HepG2 (cell line): ENCODE data around the gene BICRAL. TPM values are rescaled to one million over a fixed set of nuclear protein-coding genes. Genes with fewer than 3 reads are reported as not detected.

Source experiments
- AGO2 ChIP-seq: fragments of 200-400 bp; formaldehyde crosslinking; optimal IDR thresholded peaks from 2 replicates; pipeline ENCODE3; 2017; ENCODE audit warnings: mild to moderate bottlenecking, low read depth, low read length, moderate library complexity
- ARHGAP35 ChIP-seq: sonication (generic); formaldehyde crosslinking; IDR thresholded peaks from 2 replicates; pipeline ENCODE4 v1.9.0; 2022; ENCODE audit warnings: mild to moderate bottlenecking, inconsistent platforms, moderate library complexity, missing genetic modification reagents, borderline replicate concordance
- CBFB ChIP-seq: sonication (generic); formaldehyde crosslinking; IDR thresholded peaks from 2 replicates; pipeline ENCODE4 v1.4.0; 2020; ENCODE audit warnings: missing genetic modification reagents
- CEBPB ChIP-seq: IDR thresholded peaks from 2 replicates; pipeline ENCODE4 v1.6.1; 2011; ENCODE audit warnings: low read depth, low read length, improper control_type of control experiment, borderline replicate concordance
- EHMT2 ChIP-seq: fragments of 200-600 bp; sonication (generic); IDR thresholded peaks from 2 replicates; pipeline ENCODE4 v1.7.0; 2017; ENCODE audit warnings: antibody characterized with exemption, low read depth, low read length, borderline replicate concordance
- ELF3 ChIP-seq: IDR thresholded peaks from 2 replicates; pipeline ENCODE4 v1.6.1; 2016; ENCODE audit warnings: missing genetic modification reagents, missing compliant biosample characterization
- GMEB1 ChIP-seq: sonication (generic); formaldehyde crosslinking; IDR thresholded peaks from 2 replicates; pipeline ENCODE4 v1.5.1; 2020; ENCODE audit warnings: missing genetic modification reagents, mild to moderate bottlenecking, borderline replicate concordance
- LCORL ChIP-seq, 2 experiments: fragments of 450-650 bp in 1 of 2; sonication (generic) in 1 of 2; formaldehyde crosslinking in 1 of 2; IDR thresholded peaks; 2 replicates each; pipeline versions ENCODE4 v1.5.0 to v1.6.1; 2017 to 2020; ENCODE audit warnings: antibody characterized with exemption in 1 of 2, missing genetic modification reagents in 1 of 2
- MYC ChIP-seq: sonication (generic); formaldehyde crosslinking; IDR thresholded peaks from 2 replicates; pipeline ENCODE4 v1.9.0; 2021; ENCODE audit warnings: missing genetic modification reagents, borderline replicate concordance
- PBX2 ChIP-seq: IDR thresholded peaks from 2 replicates; pipeline ENCODE4 v1.6.1; 2016; ENCODE audit warnings: control low read depth
- RFX3 ChIP-seq: IDR thresholded peaks from 2 replicates; pipeline ENCODE4 v1.6.1; 2016; ENCODE audit warnings: missing biosample characterization, missing genetic modification reagents
- SP140L ChIP-seq: sonication (generic); formaldehyde crosslinking; IDR thresholded peaks from 2 replicates; pipeline ENCODE4 v1.4.0; 2020; ENCODE audit warnings: missing genetic modification reagents, borderline replicate concordance
- ZKSCAN8 ChIP-seq: IDR thresholded peaks from 2 replicates; pipeline ENCODE4 v1.6.1; 2016; ENCODE audit warnings: borderline replicate concordance, missing genetic modification reagents, missing compliant biosample characterization
- ZNF224 ChIP-seq: sonication (generic); formaldehyde crosslinking; IDR thresholded peaks from 2 replicates; pipeline ENCODE4 v1.5.0; 2020; ENCODE audit warnings: mild to moderate bottlenecking, missing genetic modification reagents
- ZNF501 ChIP-seq: sonication (generic); formaldehyde crosslinking; IDR thresholded peaks from 2 replicates; pipeline ENCODE4 v1.5.1; 2020; ENCODE audit warnings: mild to moderate bottlenecking, moderate library complexity, missing genetic modification reagents
- ZNF740 ChIP-seq: sonication (generic); formaldehyde crosslinking; IDR thresholded peaks from 2 replicates; pipeline ENCODE4 v1.4.0; 2020; ENCODE audit warnings: missing genetic modification reagents
- polyA plus RNA-seq, 8 experiments: library from polyadenylated mRNA; depleted of rRNA in 3 of 8; stranded (reverse) in 7 of 8; unstranded in 1 of 8; fragments of >200 nt; fragmentation: Illumina TruSeq in 4 of 8; extraction: Trizol in 4 of 8; gene quantifications; 2 replicates each; pipeline versions ENCODE4 v1.2.1 to v1.2.3, GENCODE V29; 2011 to 2016; ENCODE audit warnings: low read depth in 4 of 8, missing spikeins in 1 of 8, mixed read lengths in 1 of 8; ENCODE audit not compliant: insufficient read depth in 1 of 8
- total RNA-seq, 5 experiments: library from RNA; depleted of rRNA; stranded (reverse); fragments of >200 nt; fragmentation: Illumina TruSeq; extraction: Trizol; gene quantifications; 2 replicates each; pipeline ENCODE4 v1.2.3, GENCODE V29; 2016; ENCODE audit warnings: low read depth in 1 of 5
- TF ChIP-seq, protein P1 (sequence below): sonication (generic); formaldehyde crosslinking; IDR thresholded peaks from 2 replicates; pipeline ENCODE4 v1.8.1; 2022; ENCODE audit warnings: low read depth, mild to moderate bottlenecking, missing genetic modification reagents

BICRAL gene
- total and polyA plus RNA-seq, 2 of the 13 experiments (the other 11 are each of a cell fraction or from before 2014, with no cell fraction given), result 5.0 to 13.5 TPM

- TF ChIP-seq PBX2 (CRISPR knock-in tag), result no peak
- TF ChIP-seq ZNF740 (CRISPR knock-in tag), result no peak
- TF ChIP-seq, protein P1, sequence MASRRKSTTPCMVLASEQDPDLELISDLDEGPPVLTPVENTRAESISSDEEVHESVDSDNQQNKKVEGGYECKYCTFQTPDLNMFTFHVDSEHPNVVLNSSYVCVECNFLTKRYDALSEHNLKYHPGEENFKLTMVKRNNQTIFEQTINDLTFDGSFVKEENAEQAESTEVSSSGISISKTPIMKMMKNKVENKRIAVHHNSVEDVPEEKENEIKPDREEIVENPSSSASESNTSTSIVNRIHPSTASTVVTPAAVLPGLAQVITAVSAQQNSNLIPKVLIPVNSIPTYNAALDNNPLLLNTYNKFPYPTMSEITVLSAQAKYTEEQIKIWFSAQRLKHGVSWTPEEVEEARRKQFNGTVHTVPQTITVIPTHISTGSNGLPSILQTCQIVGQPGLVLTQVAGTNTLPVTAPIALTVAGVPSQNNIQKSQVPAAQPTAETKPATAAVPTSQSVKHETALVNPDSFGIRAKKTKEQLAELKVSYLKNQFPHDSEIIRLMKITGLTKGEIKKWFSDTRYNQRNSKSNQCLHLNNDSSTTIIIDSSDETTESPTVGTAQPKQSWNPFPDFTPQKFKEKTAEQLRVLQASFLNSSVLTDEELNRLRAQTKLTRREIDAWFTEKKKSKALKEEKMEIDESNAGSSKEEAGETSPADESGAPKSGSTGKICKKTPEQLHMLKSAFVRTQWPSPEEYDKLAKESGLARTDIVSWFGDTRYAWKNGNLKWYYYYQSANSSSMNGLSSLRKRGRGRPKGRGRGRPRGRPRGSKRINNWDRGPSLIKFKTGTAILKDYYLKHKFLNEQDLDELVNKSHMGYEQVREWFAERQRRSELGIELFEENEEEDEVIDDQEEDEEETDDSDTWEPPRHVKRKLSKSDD, result no peak
- TF ChIP-seq EHMT2, result no peak
- no peak for TF ChIP-seq SP140L (CRISPR knock-in tag)
- no peak for TF ChIP-seq AGO2
- TF ChIP-seq GMEB1 (CRISPR knock-in tag), result no peak; the same call in 1 of the 2 replicates
- no peak for TF ChIP-seq ELF3 (CRISPR knock-in tag)
- no peak for TF ChIP-seq LCORL (IDR thresholded peaks at IDR 0.05)
- no peak; the same call in 1 of the 2 replicates for TF ChIP-seq LCORL (CRISPR knock-in tag; IDR thresholded peaks at IDR 0.05)
- no peak for TF ChIP-seq ARHGAP35
- no peak for TF ChIP-seq RFX3 (CRISPR knock-in tag)
- TF ChIP-seq MYC, result peak; percentile 26
- no peak for TF ChIP-seq CEBPB
- TF ChIP-seq CBFB, result peak; percentile 26; the same call in 1 of the 2 replicates
- no peak for TF ChIP-seq ZNF224 (CRISPR knock-in tag)
- TF ChIP-seq ZNF501 (CRISPR knock-in tag), result no peak
- TF ChIP-seq ZKSCAN8 (CRISPR knock-in tag), result no peak
Measured at GRCh38 chr6:42911171-42912021, 129.5 kb downstream of the BICRAL start (continued).
